Suprapubic skin (tissue), 3 donors: Measurements from ENCODE around the gene DNAJC1.

Experiments used
- CTCF ChIP-seq, 2 donors: fragments of 200-600 bp in 1 of 2; fragments of 450-650 bp in 1 of 2; sonication (generic) in 1 of 2; IDR thresholded peaks; one replicate each; pipeline ENCODE4 v1.5.1; 2016 to 2019; ENCODE audit warnings: antibody characterized with exemption in 2 of 2, mild to moderate bottlenecking in 1 of 2, moderate library complexity in 1 of 2
- EP300 ChIP-seq: sonication (generic); formaldehyde crosslinking; IDR thresholded peaks from one replicate; pipeline ENCODE4 v1.6.1; 2017; ENCODE audit warnings: antibody characterized with exemption

DNA sequence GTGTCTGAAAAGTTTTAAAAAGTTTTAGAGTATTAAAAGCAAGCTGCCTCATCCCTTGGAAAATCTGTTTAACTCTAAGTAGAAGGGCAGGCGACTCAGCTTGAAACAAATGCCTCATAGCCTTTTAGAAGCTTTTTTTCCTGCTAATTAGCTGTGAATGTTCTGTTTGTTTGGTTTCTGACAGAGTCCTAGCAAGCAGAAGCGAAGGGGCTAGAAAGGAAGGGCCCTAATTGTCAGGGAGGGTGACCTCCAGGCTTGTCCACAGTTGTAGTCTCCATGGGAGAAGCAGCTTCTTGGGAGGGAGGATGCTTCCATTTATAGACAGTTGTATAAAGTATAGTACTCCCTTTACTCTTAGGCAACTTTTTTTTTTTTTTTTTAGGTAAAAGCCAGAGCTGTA, 90.9 kb downstream of the DNAJC1 start:
- no peak for TF ChIP-seq CTCF (IDR thresholded peaks at IDR 0.05)
- TF ChIP-seq EP300 = no peak
